ENCODE measurements around the gene SERBP1. TPM values are rescaled to one million over a fixed set of nuclear protein-coding genes. Genes with fewer than 3 reads are reported as not detected.

The SERBP1 gene
- total RNA-seq, 1 experiment from 2014 or later, result 535 TPM

DNA sequence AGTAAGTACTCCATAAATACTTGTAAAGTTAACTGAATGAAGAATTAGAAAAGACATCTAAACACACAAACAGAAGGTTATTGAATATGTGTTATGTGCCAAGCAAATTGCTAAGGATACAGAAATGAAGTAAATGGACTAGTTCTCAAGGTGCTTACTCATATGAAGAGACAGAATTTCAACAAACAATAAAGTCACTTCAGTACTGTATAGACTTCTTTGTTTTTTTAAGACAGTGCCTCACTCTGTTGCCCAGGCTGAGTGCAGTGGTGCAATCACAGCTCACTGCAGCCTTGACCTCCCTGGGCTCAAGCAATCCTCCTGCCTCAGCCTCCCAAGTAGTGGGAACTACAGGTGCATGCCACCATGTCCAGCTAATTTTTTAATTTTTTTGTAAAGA is 57.3 kb downstream of the SERBP1 start:
- peaks cover 7% of the 10 kb centered on the region for H3K4me1 ChIP-seq
- H3K9me3 ChIP-seq (replicated peaks), result no peaks in the 10 kb centered on the region
- no peak overlapping the region for H3K27ac ChIP-seq
- H3K4me3 ChIP-seq, result no peak overlapping the region
- H3K27me3 ChIP-seq, result no peaks in the 10 kb centered on the region
- no peaks in the 10 kb centered on the region for H3K36me3 ChIP-seq
- no peak for DNase-seq

DNA sequence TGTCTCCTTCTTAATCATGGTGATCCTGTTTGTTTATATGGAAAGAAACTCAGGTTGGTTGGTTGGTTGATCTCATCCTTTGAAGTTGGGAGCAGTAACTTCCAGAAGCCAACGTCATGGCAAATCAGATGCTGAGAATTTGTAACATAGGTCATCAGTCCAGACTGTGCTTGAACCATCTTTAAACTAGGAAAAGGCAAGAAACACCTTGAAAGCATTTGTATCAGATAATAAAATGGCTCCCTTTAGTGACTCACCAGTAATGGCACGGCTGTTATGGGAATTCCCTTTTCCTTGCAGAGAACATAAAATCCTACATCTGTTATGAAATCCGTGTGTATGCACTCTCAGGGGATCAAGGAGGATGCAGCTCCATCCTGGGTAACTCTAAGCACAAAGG is 58.1 kb downstream of the SERBP1 start:
- H3K36me3 ChIP-seq, result no peaks in the 10 kb centered on the region
- H3K4me3 ChIP-seq, result no peak overlapping the region
- no peak for DNase-seq
- no peaks in the 10 kb centered on the region for H3K27me3 ChIP-seq
- no peaks in the 10 kb centered on the region for H3K9me3 ChIP-seq (replicated peaks)
- H3K4me1 ChIP-seq, result peaks cover 7% of the 10 kb centered on the region
- H3K27ac ChIP-seq, result no peak overlapping the region

DNA sequence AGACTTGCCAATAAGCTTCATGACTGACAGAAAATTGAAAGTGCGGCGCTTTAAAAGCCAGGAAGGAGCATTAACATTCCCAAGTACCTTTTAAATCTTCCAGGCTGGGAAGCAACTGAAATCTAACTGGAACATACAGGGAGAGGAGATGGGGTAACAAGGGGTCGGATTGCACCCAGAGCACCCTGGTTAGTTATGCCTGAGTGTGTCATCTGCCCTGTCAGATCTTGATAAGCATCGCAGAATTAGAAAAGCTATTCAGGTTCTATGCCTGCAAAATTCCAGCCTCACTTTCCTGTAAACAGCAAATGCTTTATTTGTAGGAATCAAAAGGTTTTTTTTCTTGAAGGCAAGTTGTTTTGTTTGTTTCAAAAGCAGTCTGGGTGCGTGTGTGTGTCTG is 58.5 kb downstream of the SERBP1 start:
- peak in 1 of 2 experiments; percentile 26 for DNase-seq
- H3K27ac ChIP-seq, result no peak overlapping the region

DNA sequence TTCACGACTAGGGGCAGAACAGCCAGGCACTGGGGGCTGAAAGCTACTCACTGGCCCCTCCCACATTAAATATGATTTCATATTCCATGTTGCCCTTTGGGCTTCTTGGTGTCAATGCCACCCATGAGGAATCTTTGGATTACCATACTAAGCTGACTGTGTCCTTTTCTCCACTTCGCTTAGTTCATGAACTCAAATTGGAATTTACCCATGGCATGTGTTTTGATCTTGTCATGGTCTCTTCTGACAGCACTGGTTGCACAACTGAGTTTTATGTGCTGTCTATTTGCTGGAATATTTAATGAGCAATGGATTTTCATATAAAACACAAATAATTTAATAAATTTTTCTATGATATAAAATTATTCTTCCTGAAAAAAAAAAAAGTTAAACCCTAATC is 59.2 kb downstream of the SERBP1 start:
- Histone ChIP-seq H3K27me3 (no peaks in the 10 kb centered on the region), H3K4me3 (no peak overlapping the region), H3K4me1 (peaks cover 5% of the 10 kb centered on the region; the same call in 1 of the 2 replicates), H3K36me3 (no peaks in the 10 kb centered on the region), H3K27ac (no peak overlapping the region), H3K9me3 (replicated peaks) (no peaks in the 10 kb centered on the region)
- no peak for DNase-seq

More for the DNA sequence above, 58.5 kb downstream of the SERBP1 start:
- Histone ChIP-seq H3K4me3 (no peak overlapping the region), H3K4me1 (peaks cover 7% of the 10 kb centered on the region), H3K36me3 (no peaks in the 10 kb centered on the region), H3K27me3 (no peaks in the 10 kb centered on the region), H3K9me3 (replicated peaks) (no peaks in the 10 kb centered on the region)

DNA sequence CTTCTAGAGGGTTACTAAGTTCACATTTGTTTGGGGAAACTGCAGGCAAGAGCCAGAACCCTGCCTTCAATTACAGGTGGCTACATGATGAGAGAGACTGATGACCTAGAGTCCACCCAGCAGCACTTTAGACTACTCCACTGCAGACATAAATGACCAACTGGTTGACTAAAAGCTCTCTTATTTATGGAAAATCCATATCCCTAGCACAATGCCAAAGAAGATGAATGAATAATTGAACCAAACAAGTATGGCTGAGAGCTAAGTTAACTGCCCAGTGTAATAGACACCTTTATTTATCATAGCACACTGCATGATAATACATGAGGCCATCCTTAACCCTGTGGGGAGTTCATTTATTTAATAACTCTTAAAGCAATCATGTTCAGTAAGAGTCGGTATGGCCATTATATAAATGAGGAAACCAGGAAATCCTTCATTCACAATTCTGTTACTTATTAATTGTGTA is 62.1 kb downstream of the SERBP1 start:
- H3K4me3 ChIP-seq, result no peak overlapping the region

DNA sequence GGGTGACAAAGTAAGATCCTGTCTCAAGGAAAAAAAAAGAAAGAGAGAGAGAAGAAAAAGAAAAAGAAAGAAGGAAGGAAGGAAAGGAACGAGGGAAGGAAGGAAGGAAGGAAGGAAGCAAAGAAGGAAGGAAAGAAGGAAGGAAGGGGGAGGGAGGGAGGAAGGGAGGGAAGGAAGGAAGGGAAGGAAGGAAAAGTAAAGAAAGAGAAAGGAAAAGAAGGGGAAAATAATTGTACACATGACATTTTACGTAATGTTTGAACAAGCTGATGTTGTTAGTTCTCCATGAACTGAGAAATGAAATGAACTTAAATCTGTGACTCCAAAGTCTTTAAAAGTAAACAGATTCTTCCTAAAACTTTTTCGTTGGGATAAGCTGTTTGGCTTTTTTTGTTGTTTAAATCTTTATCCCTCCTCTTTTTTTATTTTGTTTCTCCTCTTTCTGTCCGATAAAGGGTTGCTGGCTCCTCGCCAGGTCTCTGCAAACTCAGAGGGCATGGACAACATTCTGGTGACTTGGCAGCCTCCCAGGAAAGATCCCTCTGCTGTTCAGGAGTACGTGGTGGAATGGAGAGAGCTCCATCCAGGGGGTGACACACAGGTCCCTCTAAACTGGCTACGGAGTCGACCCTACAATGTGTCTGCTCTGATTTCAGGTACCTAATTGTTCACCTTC is 62.7 kb downstream of the SERBP1 start:
- H3K27ac ChIP-seq, result no peak overlapping the region
- no peaks in the 10 kb centered on the region for H3K27me3 ChIP-seq
- no peak overlapping the region for H3K4me3 ChIP-seq
- peak; percentile 77 to 81 for DNase-seq
- H3K9me3 ChIP-seq (replicated peaks), result no peaks in the 10 kb centered on the region
- no peaks in the 10 kb centered on the region for H3K36me3 ChIP-seq
- H3K4me1 ChIP-seq, result peaks cover 4% of the 10 kb centered on the region; the same call in 1 of the 2 replicates

More for the DNA sequence above, 62.1 kb downstream of the SERBP1 start:
- no peak for DNase-seq
- no peaks in the 10 kb centered on the region for H3K27me3 ChIP-seq
- no peak overlapping the region for H3K27ac ChIP-seq
- H3K4me1 ChIP-seq, result peaks cover 4% of the 10 kb centered on the region; the same call in 1 of the 2 replicates
- no peaks in the 10 kb centered on the region for H3K36me3 ChIP-seq
- H3K9me3 ChIP-seq (replicated peaks), result no peaks in the 10 kb centered on the region

DNA sequence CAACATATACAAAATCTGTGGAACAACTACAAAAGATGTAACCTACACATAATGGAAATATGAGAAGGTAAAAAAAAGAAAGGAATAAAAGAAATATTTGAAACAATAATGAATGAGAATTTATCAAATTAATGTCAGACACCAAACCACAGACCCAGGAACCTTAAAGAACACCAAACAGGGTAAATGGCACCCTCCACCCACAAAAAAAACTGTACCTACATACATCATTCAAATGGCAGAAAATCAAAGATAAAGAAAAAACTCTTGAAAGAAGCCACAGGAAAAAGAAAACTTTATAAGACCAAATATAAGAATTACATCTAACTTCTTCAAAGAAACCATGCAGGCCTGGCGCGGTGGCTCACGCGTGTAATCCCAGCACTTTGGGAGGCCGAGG is 68.6 kb downstream of the SERBP1 start:
- no peaks in the 10 kb centered on the region for H3K9me3 ChIP-seq (replicated peaks)
- no peak for DNase-seq

DNA sequence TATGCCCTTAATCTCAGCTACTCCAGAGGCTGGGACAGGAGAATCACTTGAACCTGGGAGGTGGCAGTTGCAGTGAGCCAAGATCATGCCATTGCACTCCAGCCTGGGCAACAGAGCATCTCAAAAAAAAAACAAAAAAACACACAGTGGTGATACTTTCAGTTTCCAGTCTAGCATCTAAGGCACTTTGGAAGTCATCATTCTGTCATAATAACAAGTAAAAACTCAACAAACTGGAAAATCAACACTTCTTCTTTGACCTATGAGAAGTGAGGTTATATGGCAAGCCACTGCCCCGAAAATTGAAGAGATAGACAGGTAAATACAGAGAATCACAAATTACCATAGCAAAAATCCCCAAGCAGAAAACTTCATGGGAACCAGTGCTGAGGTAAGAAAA is 70.6 kb downstream of the SERBP1 start:
- no peaks in the 10 kb centered on the region for H3K4me1 ChIP-seq

More for the DNA sequence above, 68.6 kb downstream of the SERBP1 start:
- Histone ChIP-seq H3K27me3 (no peaks in the 10 kb centered on the region), H3K4me3 (no peak overlapping the region), H3K27ac (no peak overlapping the region), H3K4me1 (no peaks in the 10 kb centered on the region), H3K36me3 (no peaks in the 10 kb centered on the region)

More for the DNA sequence above, 70.6 kb downstream of the SERBP1 start:
- Histone ChIP-seq H3K4me3 (no peak overlapping the region), H3K9me3 (replicated peaks) (no peaks in the 10 kb centered on the region), H3K27me3 (no peaks in the 10 kb centered on the region), H3K36me3 (no peaks in the 10 kb centered on the region), H3K27ac (no peak overlapping the region)
- no peak for DNase-seq

Other genes starting within 250 kb of the SERBP1 start
- not detected in 2 replicates for gene IL12RB2, start 122.5 kb downstream of the SERBP1 start, total RNA-seq (2014; rRNA removed; shearing (Covaris generic))

Data from SJCRH30 (cell line).